NCI-H2107 treated with DMSO at 0.1 percent for 48 hours (cell line): ENCODE measurements around the gene POLR3G.

Source experiments
- DNase-seq: peaks from one replicate; lab custom pipeline; 2025; ENCODE audit not compliant: unreplicated experiment; lab: John Stamatoyannopoulos, UW

Gene POLR3G

DNA sequence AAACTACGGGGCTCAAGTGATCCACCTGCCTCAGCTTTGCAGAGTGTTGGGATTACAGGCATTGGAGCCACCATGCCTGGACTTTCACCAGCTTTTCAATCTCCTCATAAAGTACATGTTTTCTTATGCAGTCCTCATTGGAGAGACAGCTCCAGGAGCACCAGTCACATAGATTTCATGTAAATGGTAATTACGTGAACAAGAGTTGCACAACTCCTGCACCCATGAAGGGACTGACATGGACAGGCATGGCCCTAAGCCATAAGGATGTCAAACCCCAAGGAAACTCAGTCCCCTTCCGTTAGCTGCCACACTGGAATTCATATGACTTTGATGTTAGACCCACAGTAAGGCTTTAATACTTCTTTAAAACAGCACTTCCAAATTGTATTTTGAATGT lies 76.3 kb downstream of the POLR3G start:
- no peak for DNase-seq

DNA sequence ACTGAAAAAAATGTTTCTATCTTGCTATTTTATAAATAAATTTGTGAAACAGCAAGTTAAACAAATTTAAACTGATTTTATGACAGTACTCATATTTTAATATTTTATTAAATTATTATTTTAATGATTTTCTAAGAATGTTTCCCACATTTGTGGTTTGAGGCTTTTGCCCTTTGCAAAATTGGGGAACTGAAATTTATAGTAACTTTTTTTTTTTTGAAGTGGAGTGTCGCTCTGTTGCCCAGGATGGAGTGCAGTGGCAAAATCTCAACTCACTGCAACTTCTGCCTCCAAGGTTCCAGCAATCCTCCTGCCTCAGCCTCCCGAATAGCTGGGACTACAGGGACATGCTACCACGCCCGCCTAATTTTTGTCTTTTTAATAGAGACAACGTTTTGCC lies 76.7 kb downstream of the POLR3G start:
- DNase-seq: no peak

DNA sequence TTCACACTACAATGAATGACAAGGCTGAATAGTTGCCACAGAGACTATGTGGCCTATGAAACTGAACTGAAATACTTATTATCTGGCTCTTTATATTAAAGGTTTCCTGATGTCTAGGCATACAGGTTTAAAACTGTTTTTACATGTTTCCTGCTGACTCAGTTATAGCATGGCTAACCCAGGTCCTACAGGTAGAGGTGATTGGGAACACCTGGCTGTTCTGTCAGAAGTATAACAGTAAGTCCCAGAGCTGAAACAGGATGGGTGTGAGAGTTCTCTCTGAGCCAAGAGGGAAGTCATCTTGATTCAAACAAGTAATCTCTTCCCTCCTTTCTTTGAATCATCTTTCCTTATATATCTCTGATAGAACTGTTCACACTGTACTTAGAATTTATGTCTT lies 79.0 kb downstream of the POLR3G start:
- no peak for DNase-seq

DNA sequence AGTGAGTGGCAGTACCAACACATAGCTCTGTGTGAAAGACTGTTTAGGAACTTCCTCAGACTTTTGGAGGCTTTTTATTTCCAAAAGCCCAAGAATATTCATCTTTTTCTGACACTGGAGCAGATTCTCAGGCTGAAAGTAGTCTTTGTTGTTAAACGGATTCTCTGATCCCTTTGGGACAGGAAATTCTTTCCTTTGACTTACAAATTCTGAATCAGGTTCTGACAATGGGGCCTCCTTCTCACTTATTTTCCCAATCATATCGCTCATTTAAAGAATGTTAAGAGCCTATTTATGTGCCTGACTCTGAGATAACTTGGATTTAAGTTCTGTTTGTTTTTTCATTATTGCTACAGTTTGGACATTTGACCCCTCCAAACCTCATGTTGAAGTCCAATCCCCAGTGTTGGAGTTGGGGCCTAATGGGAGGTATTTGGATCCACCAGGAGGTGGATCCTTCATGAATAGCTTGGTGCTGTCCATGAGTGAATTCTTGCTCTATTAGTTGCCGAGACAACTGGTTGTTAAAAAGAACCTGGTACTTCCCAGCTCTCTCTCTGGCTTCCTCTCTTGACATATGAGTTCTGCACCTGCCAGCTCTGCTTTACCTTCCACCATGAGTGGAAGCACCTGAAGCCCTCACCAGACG lies 79.8 kb downstream of the POLR3G start:
- no peak for DNase-seq

GRCh38 chr5:90555666-90556065 lies 81.0 kb downstream of the POLR3G start:
- no peak for DNase-seq

- no peak for DNase-seq
These were observed 82.7 kb downstream of the POLR3G start for GRCh38 chr5:90557391-90557790.

GRCh38 chr5:90557871-90558270 lies 83.2 kb downstream of the POLR3G start:
- DNase-seq: no peak

- DNase-seq: peak; percentile 80
These were observed 83.9 kb downstream of the POLR3G start, which contains the start of gene ADGRV1 for GRCh38 chr5:90558344-90559192. TSS of gene ADGRV1 (plus strand) at chr5:90558797. CDS start at chr5:90558896, 99 bp downstream.

DNA sequence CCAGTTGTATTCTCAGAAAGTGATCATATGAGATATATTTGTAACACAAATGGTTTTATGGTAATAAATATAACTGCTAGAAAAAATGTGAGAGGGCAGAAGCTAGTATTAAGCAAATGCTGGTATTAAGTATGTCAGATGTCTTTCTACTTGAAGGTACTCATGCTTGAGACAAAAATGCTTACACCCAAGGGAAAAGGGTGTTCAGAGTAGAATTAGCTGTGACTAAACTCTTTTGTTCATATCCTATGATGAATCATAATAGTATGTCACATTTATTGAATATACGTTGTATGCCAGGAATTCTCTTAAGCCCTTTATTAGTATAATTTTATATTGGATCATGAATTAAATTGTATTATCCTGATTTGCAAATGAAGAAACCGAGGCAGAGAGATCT lies 86.1 kb downstream of the POLR3G start:
- no peak for DNase-seq

DNA sequence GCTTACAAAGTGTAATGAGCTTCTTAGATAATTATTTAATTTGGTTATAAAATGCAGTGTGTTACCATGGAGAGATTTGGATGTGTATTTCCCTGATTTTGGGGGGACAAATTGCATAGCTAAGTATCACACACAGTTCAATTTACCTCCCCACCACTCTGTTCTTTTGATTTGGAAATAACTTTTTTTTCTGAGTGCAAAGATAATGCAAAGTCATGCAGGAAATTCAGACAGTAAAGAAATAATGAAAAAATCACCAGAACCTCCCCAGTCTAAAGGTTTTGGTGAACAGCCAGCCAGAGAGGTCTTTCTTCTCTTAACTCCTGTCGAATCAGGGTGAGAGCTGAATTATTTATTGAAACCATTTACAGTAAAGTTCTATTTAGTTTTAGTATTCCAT lies 87.1 kb downstream of the POLR3G start:
- no peak for DNase-seq

DNA sequence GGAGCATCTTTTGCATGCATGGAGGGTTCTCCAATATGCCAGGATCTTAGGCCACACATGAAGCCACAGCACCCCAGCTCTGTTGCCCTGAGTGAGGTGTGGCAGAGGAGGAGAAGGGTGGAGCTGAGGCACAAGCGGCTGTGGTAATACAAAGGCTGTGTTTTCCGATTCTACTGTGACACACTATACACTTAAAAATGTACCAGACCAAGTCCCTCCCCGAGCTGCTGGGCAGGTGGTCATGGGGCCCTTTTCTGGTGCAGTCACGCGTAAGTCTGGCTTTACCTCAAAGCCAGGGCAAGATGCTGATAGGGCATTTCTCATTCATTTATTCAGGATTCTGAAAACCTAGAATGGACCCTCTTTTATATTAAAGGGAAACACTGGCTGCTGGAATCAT lies 87.7 kb downstream of the POLR3G start:
- peak; percentile 69 for DNase-seq

DNA sequence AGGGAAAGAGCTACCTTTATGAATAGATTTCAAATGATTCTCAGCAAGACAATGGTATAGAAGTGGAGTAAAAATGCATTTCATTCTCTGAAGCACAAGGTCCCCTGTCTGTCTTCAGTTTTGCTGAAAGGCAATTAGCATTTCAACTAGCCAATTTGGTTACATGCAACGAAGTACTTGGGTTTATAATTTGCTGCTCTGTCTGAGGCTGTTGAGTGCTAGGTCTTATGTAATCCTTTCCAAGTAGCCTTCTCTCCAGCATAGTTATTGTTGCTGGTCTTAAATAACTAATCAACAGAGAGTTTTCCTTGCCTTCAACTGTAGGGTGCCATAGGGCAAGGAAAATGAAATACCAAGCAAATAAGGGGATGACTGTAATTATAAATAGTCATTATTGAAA lies 88.4 kb downstream of the POLR3G start:
- no peak for DNase-seq
